H9 (cell line): ENCODE data around the gene PTPRN2. TPM values are rescaled to one million over a fixed set of nuclear protein-coding genes. Genes with fewer than 3 reads are reported as not detected.

ENCODE experiments used
- DNase-seq: peaks from one replicate; pipeline ENCODE4 v3.0.0-alpha.2; 2017
- H2AFZ ChIP-seq: one replicate; pipeline ENCODE4 v1.6.1; 2013; ENCODE audit warnings: mild to moderate bottlenecking, low read length, control low read depth, moderate library complexity
- H2AK5ac ChIP-seq: 2 replicates; pipeline ENCODE4 v1.6.1; 2013; ENCODE audit warnings: low read length, control low read depth, mixed read lengths; ENCODE audit not compliant: insufficient read length
- H2BK120ac ChIP-seq: one replicate; pipeline ENCODE4 v1.6.1; 2013; ENCODE audit warnings: low read depth, mild to moderate bottlenecking, low read length, control low read depth, inconsistent platforms; ENCODE audit not compliant: poor library complexity, severe bottlenecking
- H2BK12ac ChIP-seq: 2 replicates; pipeline ENCODE4 v1.6.1; 2013; ENCODE audit warnings: low read length, control low read depth, mixed read lengths, low read depth; ENCODE audit not compliant: insufficient read length
- H2BK15ac ChIP-seq: 2 replicates; pipeline ENCODE4 v1.6.1; 2013; ENCODE audit warnings: low read depth, low read length, control low read depth
- H2BK20ac ChIP-seq: one replicate; pipeline ENCODE4 v1.6.1; 2013; ENCODE audit warnings: low read depth, mild to moderate bottlenecking, low read length, control low read depth, inconsistent platforms; ENCODE audit not compliant: poor library complexity, severe bottlenecking
- H2BK5ac ChIP-seq: 2 replicates; pipeline ENCODE4 v1.6.1; 2013; ENCODE audit warnings: low read length, control low read depth, mixed read lengths; ENCODE audit not compliant: insufficient read length
- H3K14ac ChIP-seq: 2 replicates; pipeline ENCODE4 v1.6.1; 2013; ENCODE audit warnings: low read length, control low read depth; ENCODE audit not compliant: insufficient read depth
- H3K18ac ChIP-seq: 2 replicates; pipeline ENCODE4 v1.6.1; 2013; ENCODE audit warnings: low read depth, mild to moderate bottlenecking, mixed read lengths, low read length, control low read depth; ENCODE audit not compliant: insufficient read length
- H3K23ac ChIP-seq: 2 replicates; pipeline ENCODE4 v1.6.1; 2013; ENCODE audit warnings: low read length, control low read depth, mixed read lengths, low read depth; ENCODE audit not compliant: insufficient read length
- H3K23me2 ChIP-seq: 2 replicates; pipeline ENCODE4 v1.6.1; 2013; ENCODE audit warnings: low read depth, mild to moderate bottlenecking, mixed read lengths, low read length, control low read depth; ENCODE audit not compliant: insufficient read length, poor library complexity, severe bottlenecking
- H3K27ac ChIP-seq: 2 replicates; pipeline ENCODE4 v1.5.1; 2013; ENCODE audit warnings: low read length, control low read depth, mixed read lengths, low read depth; ENCODE audit not compliant: insufficient read length
- H3K27me3 ChIP-seq: 2 replicates; pipeline ENCODE4 v1.6.1; 2013; ENCODE audit warnings: low read length, control low read depth, inconsistent platforms; ENCODE audit not compliant: insufficient read depth
- H3K4ac ChIP-seq: 2 replicates; pipeline ENCODE4 v1.6.1; 2013; ENCODE audit warnings: low read depth, mild to moderate bottlenecking, control low read depth, inconsistent platforms, low read length, moderate library complexity
- H3K4me1 ChIP-seq: 2 replicates; pipeline ENCODE4 v1.6.1; 2013; ENCODE audit warnings: low read length, control low read depth, inconsistent platforms; ENCODE audit not compliant: insufficient read depth
- H3K4me2 ChIP-seq: 2 replicates; pipeline ENCODE4 v1.6.1; 2013; ENCODE audit warnings: low read length, control low read depth, mixed read lengths; ENCODE audit not compliant: insufficient read length, insufficient read depth
- H3K56ac ChIP-seq: 2 replicates; pipeline ENCODE4 v1.6.1; 2013; ENCODE audit warnings: low read depth, mild to moderate bottlenecking, mixed read lengths, low read length, control low read depth; ENCODE audit not compliant: insufficient read length
- H3K79me1 ChIP-seq: 2 replicates; pipeline ENCODE4 v1.6.1; 2013; ENCODE audit warnings: low read depth, mild to moderate bottlenecking, moderate library complexity, low read length, control low read depth, inconsistent platforms; ENCODE audit not compliant: insufficient read depth, poor library complexity, severe bottlenecking
- H3K79me2 ChIP-seq: 2 replicates; pipeline ENCODE4 v1.6.1; 2013; ENCODE audit warnings: low read length, control low read depth, inconsistent platforms; ENCODE audit not compliant: insufficient read depth
- H3K9ac ChIP-seq: 2 replicates; pipeline ENCODE4 v1.6.1; 2013; ENCODE audit warnings: low read length, control low read depth, mixed read lengths; ENCODE audit not compliant: insufficient read length; ENCODE audit errors: extremely low read depth
- H3K9me3 ChIP-seq: one replicate; pipeline ENCODE4 v1.6.1; 2013; ENCODE audit warnings: low read depth, low read length, inconsistent platforms; ENCODE audit not compliant: control insufficient read depth
- H3T11ph ChIP-seq: one replicate; pipeline ENCODE4 v1.6.1; 2013; ENCODE audit warnings: mild to moderate bottlenecking, low read length, control low read depth, inconsistent platforms
- H4K20me1 ChIP-seq: one replicate; pipeline ENCODE4 v1.6.1; 2013; ENCODE audit not compliant: control insufficient read depth, insufficient read length, insufficient read depth
- H4K5ac ChIP-seq: 2 replicates; pipeline ENCODE4 v1.6.1; 2013; ENCODE audit warnings: low read depth, mild to moderate bottlenecking, mixed read lengths, low read length, control low read depth; ENCODE audit not compliant: insufficient read length
- H4K8ac ChIP-seq: replicated peaks from 2 replicates; pipeline ENCODE4 v1.6.1; 2013; ENCODE audit warnings: low read length, control low read depth, mixed read lengths, low read depth; ENCODE audit not compliant: insufficient read length
- H4K91ac ChIP-seq: 2 replicates; pipeline ENCODE4 v1.6.1; 2013; ENCODE audit warnings: low read depth, mild to moderate bottlenecking, moderate library complexity, mixed read lengths, low read length, control low read depth; ENCODE audit not compliant: insufficient read length
- H3K27ac Mint-ChIP-seq, 3 experiments: 2 replicates in 2 of 3; 3 replicates in 1 of 3; pipeline ENCODE4 v1.8.0; 2020 to 2021; ENCODE audit warnings: mixed read lengths in 3 of 3, mild to moderate bottlenecking in 1 of 3, moderate library complexity in 1 of 3
- H3K27me3 Mint-ChIP-seq: 2 replicates; pipeline ENCODE4 v1.8.0; 2021; ENCODE audit warnings: low read depth, mild to moderate bottlenecking, moderate library complexity, mixed read lengths
- H3K36me3 Mint-ChIP-seq, 3 experiments: 2 replicates in 2 of 3; 3 replicates in 1 of 3; pipeline ENCODE4 v1.8.0; 2020 to 2021; ENCODE audit warnings: low read depth in 3 of 3, mixed read lengths in 3 of 3; ENCODE audit not compliant: insufficient read depth in 1 of 3
- H3K4me1 Mint-ChIP-seq, 2 experiments: 2 replicates each; pipeline ENCODE4 v1.8.0; 2020; ENCODE audit warnings: mixed read lengths in 2 of 2
- H3K4me3 Mint-ChIP-seq, 2 experiments: 2 replicates in 1 of 2; 3 replicates in 1 of 2; pipeline ENCODE4 v1.8.0; 2020 to 2021; ENCODE audit warnings: mild to moderate bottlenecking in 2 of 2, mixed read lengths in 2 of 2, moderate library complexity in 1 of 2
- H3K9me3 Mint-ChIP-seq, 2 experiments: 2 replicates in 1 of 2; 3 replicates in 1 of 2; pipeline ENCODE4 v1.8.0; 2020; ENCODE audit warnings: mild to moderate bottlenecking in 2 of 2, mixed read lengths in 2 of 2, moderate library complexity in 1 of 2
- CTCF ChIP-seq: fragments of 200-600 bp; sonication (generic); conservative IDR thresholded peaks from 3 replicates; pipeline ENCODE4 v1.8.0; 2021; ENCODE audit warnings: antibody characterized with exemption, mild to moderate bottlenecking
- WGBS: extraction: QIAGEN DNeasy Blood & Tissue Kit; methylation state at CpG from one replicate; pipeline ENCODE4 v1.1.7; 2013; ENCODE audit warnings: missing lambda C conversion rate, low lambda C conversion rate, mixed read lengths; ENCODE audit not compliant: insufficient read length; ENCODE audit errors: extremely low coverage; 5-methylcytosine and 5-hydroxymethylcytosine counted together
- total RNA-seq: library from RNA; stranded (reverse); gene quantifications from 2 replicates; pipeline ENCODE4 v1.2.1, GENCODE V29; 2021

PTPRN2 gene
- total RNA-seq, 1 experiment from 2014 or later: 5.2 TPM

- no peak for TF ChIP-seq CTCF
- Histone ChIP-seq H3K14ac (no peak overlapping the region), H3K27ac (no peak overlapping the region), H3K4ac (no peak overlapping the region), H2BK15ac (no peak overlapping the region), H3K27me3 (no peaks in the 10 kb centered on the region), H3T11ph (no peak overlapping the region), H4K91ac (no peak overlapping the region), H3K79me1 (no peaks in the 10 kb centered on the region), H3K23ac (no peak overlapping the region), H4K8ac (no peak overlapping the region), H3K4me1 (no peaks in the 10 kb centered on the region), H4K20me1 (no peaks in the 10 kb centered on the region), H4K5ac (no peak overlapping the region), H2BK5ac (no peak overlapping the region), H2AK5ac (no peak overlapping the region), H2BK20ac (no peak overlapping the region), H2BK120ac (no peak overlapping the region), H2BK12ac (no peak overlapping the region), H3K4me2 (no peak overlapping the region), H3K79me2 (no peaks in the 10 kb centered on the region), H3K23me2 (peaks cover 2% of the 10 kb centered on the region), H3K9ac (no peak overlapping the region), H3K18ac (no peak overlapping the region), H3K9me3 (no peaks in the 10 kb centered on the region), H2AFZ (no peak overlapping the region), H3K56ac (no peak overlapping the region)
- peaks cover 44% of the 10 kb centered on the region for H3K27me3 Mint-ChIP-seq
- H3K4me3 Mint-ChIP-seq: no peak overlapping the region
- H3K9me3 Mint-ChIP-seq: no peaks in the 10 kb centered on the region
- no peaks in the 10 kb centered on the region; a peak in 1 of 7 replicates for H3K36me3 Mint-ChIP-seq
- no peak overlapping the region for H3K27ac Mint-ChIP-seq
- no peaks in the 10 kb centered on the region for H3K4me1 Mint-ChIP-seq
- no CpG with 5 or more reads among the region's 14 CpGs for WGBS
- DNase-seq: no peak
Measured at GRCh38 chr7:157664034-157664433, 923.6 kb downstream of the PTPRN2 start.
